GM12865 (cell line): ENCODE results near the gene ATOSA.

Experiments
- DNase-seq: peaks from one replicate; pipeline ENCODE4 v3.0.0; 2010; ENCODE audit warnings: low read depth
- H3K4me3 ChIP-seq: 2 replicates; pipeline ENCODE4 v1.5.1; 2011; ENCODE audit warnings: mild to moderate bottlenecking, low read depth, low read length, control low read depth
- CTCF ChIP-seq: IDR thresholded peaks from 2 replicates; pipeline ENCODE4 v1.5.1; 2011; ENCODE audit warnings: low read length, control low read depth, low read depth, inconsistent platforms; ENCODE audit not compliant: insufficient read depth; ENCODE audit errors: missing control alignments

ATOSA gene

GRCh38 chr15:52717481-52717880, 38.3 kb upstream of the ATOSA start:
- H3K4me3 ChIP-seq = no peak overlapping the region
- TF ChIP-seq CTCF = no peak
- no peak for DNase-seq

GRCh38 chr15:52716536-52716935, 37.3 kb upstream of the ATOSA start:
- H3K4me3 ChIP-seq = no peak overlapping the region
- DNase-seq = no peak
- TF ChIP-seq CTCF = no peak

GRCh38 chr15:52715411-52715810, 36.2 kb upstream of the ATOSA start:
- H3K4me3 ChIP-seq = no peak overlapping the region
- DNase-seq = no peak
- no peak for TF ChIP-seq CTCF

- no peak overlapping the region for H3K4me3 ChIP-seq
- no peak for DNase-seq
- no peak for TF ChIP-seq CTCF
Measured at GRCh38 chr15:52714968-52715367, 35.8 kb upstream of the ATOSA start.

- no peak for DNase-seq
- H3K4me3 ChIP-seq = no peak overlapping the region
- no peak for TF ChIP-seq CTCF
Measured at GRCh38 chr15:52710708-52711389, 31.7 kb upstream of the ATOSA start.

- TF ChIP-seq CTCF = no peak
- DNase-seq = peak; percentile 24
- no peak overlapping the region for H3K4me3 ChIP-seq
Measured at GRCh38 chr15:52710050-52710707, 31.0 kb upstream of the ATOSA start.
